HG03280 (cell line): ENCODE results near the gene INPP5A.

Experiments used
- ATAC-seq: cut with Tn5 transposase; IDR thresholded peaks from one replicate; pipeline ENCODE4 v1.9.1; 2021; ENCODE audit warnings: mild to moderate bottlenecking, moderate library complexity; ENCODE audit not compliant: unreplicated experiment

The INPP5A gene

DNA sequence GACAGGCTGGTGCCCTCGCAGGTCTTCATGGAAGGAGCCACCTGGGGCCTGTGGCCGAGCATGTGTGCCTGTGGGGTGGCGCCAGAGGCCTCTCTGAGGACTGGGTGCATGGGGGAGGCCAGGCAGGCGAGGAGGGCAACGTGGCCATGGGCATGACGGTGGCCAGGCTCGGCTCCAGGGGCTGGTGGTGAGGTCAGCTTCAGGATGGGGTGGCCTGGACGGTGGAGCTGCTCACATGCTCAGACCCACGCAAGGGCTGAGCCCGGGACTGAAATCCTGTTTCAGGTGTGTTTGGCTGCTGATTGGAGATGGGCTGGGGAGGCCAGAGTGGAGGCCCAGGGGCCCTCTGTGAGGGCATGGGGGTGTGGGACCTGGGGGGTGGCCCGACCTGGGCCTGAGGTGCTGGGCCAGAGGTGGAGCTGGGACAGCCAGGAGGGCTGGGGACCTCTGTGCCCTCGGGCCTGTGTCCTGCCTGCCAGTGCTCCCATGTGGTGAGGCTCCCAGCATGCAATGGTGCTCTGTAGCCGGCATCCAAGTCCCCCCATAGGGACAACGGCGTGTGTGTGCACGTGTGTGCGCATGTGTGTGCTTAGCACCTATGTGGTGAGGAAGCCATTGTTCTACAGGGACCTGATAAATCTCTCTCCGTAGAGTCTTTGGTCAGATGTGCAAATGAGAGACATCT lies 71.1 kb downstream of the INPP5A start:
- ATAC-seq = no peak

DNA sequence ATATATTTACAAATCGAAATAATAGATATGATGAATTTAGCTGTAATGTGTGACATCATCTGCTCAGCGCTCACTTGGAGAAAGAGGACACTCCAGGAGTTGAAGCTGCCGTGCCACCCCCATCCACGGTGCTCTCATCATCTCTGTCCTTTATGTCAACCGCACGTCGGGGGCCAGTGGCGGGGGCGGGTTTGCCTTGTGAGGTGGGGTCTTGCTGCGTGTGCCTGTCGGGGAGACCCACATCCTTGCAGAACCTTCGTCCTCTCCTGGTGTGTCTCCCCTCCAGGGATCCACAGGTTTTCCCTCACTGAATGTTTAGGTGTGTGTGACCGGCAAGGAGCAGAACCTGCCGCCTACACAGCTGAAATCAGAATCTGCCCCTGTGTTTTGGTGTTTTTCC lies 71.6 kb downstream of the INPP5A start:
- no peak for ATAC-seq

DNA sequence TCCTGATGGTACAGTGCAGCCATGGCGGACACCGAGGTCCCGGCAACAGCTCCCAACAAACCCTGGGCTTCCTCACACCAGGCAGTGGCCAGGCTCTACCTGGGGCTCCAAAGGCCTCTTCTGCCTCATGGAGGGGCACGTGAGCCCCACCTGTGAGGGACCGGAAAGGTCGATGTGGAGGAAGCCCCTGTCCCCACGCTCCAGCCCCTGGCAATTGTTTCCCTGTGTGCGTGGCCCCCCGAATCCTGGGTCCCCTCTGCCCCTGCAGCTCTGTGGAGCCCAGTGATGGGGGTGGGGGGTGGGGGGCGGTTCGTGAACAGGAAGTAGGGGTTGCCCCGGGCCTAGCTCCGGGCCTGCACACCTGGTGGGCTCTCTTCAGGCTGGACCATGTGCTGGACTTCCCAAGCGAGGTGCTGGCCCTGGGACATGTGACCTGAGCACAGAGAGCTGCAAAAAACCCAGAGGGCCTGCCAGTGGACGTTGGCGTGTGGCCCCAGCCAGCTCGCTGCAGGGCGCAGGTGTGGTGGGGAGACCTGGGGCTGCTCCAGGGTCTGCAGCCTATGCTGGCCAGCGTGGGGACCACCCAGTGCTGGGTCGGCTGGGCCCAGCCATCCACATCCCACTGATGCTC lies 72.6 kb downstream of the INPP5A start:
- no peak for ATAC-seq

DNA sequence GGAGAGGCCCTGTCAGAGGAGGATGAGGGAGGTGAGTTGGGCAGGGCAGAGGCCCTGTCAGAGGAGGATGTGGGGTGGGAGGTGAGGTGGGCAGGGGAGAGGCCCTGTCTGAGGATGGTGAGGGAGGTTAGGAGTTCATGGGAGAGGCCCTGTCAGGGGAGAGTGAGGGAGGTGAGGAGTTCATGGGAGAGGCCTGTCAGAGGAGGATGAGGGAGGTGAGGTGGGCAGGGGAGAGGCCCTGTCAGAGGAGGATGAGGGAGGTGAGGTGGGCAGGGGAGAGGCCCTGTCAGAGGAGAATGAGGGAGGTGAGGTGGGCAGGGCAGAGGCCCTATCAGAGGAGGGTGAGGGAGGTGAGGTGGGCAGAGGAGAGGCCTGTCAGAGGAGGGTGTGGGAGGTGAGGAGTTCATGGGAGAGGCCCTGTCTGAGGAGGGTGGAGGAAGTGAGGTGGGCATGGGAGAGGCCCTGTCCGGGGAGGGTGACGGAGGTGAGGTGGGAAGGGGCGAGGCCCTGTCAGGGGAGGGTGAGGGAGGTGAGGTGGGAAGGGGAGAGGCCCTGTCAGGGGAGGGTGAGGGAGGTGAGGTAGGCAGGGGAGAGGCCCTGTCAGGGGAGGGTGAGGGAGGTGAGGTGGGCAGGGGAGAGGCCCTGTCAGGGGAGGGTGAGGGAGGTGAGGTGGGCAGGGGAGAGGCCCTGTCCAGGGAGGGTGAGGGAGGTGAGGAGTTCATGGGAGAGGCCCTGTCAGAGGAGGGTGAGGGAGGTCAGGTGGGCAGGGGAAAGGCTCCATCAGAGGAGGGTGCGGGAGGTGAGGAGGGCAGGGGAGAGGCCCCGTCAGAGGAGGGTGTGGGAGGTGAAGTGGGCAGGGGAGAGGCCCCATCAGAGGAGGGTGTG lies 73.7 kb downstream of the INPP5A start:
- ATAC-seq = no peak

DNA sequence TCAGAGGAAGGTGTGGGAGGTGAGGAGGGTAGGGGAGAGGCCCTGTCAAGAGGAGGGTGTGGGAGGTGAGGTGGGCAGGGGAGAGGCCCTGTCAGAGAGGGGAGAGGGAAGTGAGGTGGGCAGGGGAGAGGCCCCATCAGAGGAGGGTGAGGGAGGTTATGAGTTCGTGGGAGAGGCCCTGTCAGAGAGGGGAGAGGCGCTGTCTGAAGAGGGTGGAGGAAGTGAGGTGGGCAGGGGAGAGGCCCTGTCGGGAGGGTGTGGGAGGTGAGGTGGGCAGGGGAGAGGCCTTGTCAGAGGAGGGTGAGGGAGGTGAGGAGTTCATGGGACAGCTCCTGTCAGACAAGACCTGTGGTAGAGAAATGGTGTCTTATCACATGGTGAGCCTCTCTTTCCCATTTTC lies 74.4 kb downstream of the INPP5A start:
- no peak for ATAC-seq

DNA sequence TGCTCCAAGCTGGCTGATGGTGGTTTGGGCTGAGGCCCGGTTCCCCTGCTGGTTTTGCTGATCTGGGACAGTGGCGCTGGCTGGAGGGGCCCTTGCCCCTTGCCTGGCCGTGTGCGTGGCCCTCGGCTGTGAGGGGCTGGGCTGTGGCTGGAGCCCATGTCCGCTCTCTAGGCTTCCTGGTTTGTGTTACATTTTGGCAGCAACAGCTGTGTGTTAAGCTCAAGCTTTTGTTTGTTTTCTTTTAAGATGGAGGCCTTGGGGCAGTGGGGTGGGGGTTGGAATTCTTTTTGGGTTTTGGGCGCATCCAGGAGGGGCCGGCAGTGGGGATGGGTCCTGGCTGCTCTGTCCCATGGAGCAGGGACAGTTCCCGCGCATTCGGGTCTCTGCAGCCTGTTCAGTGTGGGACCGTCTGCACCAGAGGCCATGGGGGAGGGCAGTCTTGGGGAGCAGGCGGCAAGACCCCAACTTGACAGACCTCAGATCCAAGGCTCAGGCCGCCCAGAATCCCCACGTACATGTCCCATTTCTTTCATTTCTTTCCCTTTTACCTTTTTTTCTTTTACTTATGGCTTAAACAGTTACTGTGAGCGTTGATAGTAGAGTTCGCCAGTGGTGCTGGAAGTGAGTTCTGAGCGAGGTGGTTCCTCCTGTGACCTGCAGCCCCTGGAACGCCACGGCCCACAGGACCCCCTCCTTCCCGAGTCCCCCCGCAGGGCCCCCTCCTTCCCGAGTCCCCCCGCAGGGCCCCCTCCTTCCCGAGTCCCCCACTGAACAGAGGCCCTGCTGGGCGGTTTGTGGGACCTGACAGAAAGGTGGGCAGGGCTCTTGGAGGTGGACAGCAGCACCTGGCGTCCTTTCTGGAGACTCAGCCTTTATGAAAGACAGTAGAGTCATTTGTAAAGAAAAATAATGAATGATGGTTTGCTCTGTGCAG lies 75.3 kb downstream of the INPP5A start:
- ATAC-seq = no peak

DNA sequence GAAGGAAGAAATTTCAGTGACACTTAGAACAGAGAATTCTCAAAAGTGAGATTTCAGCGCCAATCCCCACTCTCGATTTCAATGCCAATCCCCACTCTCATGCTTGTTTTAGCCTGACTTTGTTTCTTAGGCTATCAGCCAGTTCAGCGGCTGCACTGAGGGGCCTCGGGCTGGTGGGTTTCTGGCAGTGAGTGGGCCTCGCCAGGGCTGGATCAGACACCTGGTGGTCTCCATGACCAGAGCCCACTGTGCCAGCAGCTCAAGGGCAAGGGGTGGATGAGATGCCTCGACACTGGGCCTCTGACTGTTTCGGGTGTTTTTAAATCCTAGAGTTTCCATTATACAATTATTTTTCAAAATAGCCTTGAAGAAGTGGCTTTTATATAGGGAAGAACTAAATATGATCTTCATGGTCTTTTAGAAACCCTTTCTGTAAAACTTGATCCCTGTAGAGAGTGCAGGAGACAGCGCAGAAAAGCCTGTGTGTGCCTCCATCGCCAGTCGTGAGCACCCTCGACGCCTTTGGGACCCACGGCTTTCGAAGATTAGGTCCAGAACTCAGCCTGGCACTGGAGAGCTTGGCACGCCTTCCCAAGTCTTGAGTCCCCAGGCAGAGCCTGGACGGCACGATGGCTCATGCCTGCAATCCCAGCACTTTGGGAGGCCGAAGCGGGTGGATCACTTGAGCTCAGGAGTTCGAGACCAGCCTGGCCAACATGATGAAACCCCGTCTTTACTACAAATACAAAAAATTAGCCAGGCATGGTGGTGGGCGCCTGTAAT lies 76.2 kb downstream of the INPP5A start:
- no peak for ATAC-seq

DNA sequence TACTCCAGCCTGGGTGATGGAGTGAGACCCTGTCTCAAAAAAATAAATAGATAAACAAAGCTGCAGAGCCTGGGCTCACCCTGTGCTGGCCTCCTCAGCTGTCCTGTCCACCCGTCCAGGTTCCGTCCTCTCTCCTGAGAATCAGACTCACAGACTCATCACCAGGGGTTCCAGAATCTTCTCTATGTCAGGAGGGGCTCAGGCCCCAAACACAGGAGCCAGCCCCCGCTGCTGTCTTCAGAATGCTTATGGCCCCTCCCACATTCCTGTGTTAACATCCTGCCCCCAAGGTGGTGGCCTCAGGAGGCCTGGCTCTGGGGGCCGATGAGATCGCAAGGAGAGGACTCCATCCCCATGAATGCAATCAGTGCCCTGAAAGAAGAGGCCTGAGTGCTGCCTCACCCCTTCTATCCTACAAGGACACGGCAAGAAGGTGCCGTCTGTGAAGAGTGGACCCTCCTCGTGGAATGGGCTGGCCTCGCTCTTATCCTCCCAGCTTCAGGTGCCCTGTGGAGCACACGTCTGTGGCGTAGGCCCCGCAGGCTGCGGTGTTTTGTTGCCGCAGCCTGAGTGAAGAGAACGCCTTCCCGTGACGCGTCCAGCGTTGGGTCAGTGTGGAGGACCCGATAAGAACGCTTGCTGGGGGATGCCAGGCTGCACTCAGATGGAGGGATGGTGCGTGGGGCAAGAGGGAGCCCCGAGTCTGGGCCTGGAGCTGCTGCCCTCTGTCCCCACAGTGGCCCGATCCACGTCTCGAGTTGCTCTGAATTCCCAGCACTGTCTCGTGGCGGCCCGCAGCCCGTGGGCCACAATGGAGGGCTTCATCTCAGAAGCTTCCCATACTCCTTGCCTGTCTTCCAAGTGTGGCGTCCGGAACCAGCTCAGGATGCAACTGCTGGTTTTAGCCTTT lies 77.1 kb downstream of the INPP5A start:
- ATAC-seq = no peak

DNA sequence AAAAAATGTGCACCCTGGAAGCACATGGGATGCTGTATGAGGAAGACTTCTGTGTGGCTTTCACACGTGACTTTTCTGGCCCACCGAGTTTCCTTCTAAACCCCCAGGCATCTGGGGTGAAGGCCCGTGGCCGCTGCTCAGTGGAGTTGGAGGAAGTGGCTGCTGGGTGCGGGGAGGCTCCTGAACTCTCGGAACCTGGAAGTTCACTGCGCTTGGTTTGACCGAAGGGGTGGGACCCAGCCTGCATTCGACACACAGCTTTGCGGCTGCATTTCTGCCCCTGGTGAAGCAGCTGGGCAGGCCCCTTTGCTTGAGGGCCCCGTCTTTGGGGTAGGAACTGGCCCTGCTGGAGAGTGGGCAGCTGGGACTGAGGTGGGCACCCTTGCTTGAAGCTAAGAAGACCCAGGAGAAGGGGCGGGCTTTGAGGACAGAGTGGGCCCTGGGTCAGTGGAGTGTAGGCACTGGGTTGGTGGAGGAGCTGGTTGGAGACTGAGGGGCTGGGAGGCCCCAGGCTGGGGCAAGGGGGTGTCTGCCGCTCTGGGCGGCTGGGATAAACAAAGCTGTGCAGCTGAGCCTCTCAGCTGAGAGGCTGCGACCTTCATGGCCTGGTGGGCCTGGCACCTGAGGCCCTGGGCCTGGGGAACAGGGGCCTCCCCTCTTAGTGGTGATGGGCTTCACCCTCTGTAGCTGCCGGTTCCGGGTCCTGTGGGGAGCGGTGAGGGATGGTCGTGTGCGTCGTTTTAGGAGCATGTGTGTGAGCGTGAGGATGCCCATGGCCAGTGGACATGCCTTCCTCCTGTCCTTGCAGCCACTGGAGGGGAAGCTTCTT lies 78.0 kb downstream of the INPP5A start:
- no peak for ATAC-seq

DNA sequence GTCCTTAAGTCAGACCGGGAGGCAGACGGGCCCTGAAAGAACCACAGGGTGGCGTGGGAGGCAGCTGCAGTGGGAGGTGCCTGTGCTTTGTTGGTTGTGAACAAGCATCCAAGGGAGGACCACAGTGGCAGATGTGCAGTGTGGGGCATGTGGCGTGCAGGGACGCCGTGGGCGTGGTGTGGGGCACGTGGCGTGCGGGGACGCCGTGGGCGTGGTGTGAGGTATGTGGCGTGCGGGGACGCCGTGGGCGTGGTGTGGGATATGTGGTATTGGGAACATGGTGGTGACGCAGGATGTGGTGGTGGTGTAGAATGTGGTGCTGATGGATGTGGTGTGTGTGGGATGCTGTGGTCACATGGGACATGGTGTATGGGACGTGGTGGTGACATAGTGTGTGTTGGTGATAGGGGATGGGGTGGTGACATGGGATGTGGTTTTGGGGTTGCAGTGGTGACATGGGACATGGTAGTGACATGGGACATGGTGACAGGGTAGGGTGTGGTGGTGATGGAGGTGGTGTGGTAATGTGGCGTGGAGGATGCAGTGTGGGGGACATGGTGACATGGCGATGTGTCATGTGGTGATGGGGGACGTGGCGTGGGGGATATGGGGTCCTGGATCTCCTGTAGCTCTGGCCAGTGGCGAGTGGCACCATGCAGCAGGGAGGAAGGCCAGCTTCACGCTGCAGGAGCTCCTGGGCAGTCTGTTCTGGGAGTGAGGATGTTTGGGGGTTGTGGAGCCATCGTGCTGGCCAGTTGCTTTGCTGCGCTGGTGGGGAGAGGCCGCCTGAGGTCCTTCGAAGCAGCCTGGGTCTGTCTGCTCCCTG lies 78.8 kb downstream of the INPP5A start:
- ATAC-seq = no peak

DNA sequence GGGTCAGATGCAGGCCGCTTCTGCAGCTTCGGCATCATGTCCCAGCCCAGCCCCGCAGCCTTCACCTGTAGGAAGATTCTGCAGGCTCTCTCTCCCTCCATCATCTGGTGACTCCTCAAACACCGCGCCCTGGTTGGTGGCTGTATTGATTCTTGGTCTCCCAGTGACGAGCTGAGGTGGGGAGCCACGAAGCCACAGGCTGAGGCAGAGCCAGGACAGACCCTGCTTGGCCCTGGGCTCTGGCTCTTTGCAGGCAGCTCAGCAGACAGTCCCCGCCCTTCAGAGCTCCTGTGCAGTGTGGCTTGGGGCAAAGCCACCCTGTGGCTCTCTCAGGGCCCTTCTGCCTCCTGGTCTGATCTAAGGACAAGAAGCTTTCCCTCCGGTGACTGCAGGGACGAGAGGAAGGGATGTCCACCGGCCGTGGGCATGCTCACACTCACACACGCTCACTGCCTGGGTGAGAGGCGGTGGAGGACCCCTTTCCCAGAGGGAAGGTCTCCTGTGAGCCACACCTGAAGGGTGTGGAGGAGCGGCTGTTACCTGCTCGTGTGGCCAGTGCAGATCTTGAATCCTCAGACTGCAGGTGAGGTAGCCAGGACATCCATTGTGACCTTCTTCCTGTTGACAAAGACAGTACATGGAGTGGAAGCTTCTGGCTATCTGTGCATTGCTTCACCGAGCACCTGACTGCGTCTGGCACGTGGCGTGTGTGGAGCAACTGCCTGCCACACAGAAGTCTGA lies 79.6 kb downstream of the INPP5A start:
- no peak for ATAC-seq

DNA sequence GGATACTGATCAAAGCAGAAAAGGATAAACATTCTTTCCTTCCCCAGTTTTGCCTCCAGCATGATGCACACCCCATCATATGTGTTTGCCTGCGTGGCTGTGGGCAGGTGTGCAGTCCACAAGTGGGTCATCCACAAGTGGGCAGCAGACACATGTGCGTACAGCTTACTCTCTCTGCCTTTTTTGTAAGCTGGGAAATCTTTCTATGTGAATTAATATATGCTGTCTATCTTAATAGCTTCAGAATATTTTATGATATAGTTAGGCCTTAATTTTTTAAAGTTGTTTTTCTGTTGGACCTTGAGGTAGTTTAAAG lies 80.1 kb downstream of the INPP5A start:
- ATAC-seq = no peak

DNA sequence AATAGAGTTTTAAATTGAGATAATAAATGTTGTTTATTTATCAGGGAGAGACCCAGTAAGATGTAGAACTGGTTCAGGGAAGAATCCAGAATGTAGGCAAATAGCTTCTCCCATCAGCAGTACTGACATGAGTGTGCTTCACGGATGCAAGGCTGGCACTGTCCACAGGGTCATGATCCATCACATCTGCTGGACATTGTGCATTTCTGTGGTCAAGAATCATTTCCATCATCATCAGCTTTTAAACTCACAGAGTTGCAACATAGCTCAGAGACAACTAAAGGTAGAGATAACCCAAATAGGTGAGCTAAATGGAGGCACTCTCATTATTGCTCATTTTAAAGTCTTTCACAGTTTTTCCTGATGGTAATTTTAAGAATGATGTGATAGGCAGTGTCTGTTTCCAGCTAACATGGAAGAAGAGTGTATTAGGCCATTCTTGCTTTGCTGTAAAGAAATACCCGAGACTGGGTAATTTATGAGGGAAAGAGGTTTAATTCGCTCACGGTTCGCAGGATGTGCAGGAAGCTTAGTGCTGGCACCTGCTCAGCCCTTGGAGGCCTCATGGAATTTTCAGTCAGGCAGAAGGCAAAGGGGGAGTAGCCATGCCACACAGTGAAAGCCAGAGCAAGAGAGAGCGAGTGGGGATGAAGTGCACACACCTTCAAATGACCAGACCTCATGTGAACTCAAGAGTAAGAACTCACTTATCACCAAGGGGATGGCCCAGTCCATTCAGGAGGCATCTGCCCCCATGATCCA lies 80.8 kb downstream of the INPP5A start:
- no peak for ATAC-seq

DNA sequence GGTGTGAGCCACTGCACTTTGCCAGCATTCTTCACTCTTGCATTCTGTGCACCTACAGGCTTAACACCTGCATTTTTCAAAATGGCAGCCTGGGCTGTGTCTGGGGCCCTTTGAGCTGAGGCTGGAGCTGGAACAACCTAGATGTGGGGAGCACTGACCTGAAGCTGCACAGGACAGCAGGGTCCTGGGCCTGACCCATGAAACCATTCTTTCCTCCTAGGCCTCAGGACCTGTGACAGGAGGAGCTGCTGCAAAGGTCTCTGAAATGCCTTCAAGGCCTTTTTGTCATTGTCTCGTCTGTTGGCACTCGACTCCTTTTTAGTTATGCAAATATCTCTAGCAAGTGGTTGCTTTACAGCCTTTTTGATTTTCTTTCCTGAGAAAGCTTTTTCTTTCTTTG lies 82.3 kb downstream of the INPP5A start:
- no peak for ATAC-seq

DNA sequence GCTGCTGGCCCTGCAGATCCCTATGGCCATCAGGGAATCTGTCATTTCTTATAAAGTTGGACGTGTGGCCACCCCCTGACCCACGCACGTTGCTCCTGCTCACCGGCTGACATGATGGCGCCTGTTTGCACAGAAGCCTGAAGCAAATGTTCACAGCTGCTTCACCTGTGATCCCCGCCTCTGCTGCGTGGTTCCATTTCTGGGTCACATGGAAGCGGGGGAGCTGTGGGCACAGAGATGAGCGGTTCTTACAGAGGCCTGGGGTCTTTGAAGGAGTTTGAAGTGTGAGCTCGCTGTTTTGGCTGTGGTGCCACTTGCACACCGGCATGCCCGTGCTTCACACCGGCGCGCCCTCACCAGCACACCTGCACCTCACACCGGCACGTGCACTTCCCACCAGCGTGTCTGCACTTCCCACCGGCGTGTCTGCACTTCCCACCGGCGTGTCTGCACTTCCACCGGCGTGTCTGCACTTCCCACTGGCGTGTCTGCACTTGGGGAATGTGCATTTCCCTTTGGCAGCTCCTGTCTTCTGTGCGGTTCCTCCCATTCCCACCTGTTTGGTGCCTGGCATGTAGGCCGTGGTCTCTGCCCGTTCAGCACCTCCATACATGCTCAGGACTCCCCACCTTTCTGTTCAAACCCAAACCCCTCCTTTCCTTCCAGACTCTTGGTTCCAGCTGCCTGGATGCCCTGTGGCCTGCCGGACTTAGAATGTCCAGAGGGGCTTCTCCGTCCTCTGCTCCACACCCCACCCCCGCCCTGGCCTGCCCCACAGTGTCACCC lies 86.7 kb downstream of the INPP5A start:
- ATAC-seq = no peak
